K562 (cell line): ENCODE results near the gene GPR157. TPM values are rescaled to one million over a fixed set of nuclear protein-coding genes. Genes with fewer than 3 reads are reported as not detected.

Experiments used
- ATAC-seq: fragments of 200-7000 bp; cut with Tn5 transposase; 3 replicates; pipeline ENCODE4 v1.9.1; 2020; ENCODE audit warnings: moderate library complexity
- BruUV-seq: library from RNA; stranded (reverse); fragments of 400-500 nt; replicated peaks from 2 replicates; lab custom pipeline; 2021; lab: Mats Ljungman, UMichigan
- CTCF ChIA-PET: fragments of 300-600 bp; formaldehyde crosslinking; extraction: SDS; loops from one replicate; lab custom pipeline; 2021; ENCODE audit warnings: low intra/inter-chr PET ratio; lab: Yijun Ruan, JAX
- POLR2A ChIA-PET: fragments of 300-600, 350-650 bp; sonication (Branson Sonifier 250); formaldehyde crosslinking; extraction: SDS; loops from one replicate; lab custom pipeline; 2021; ENCODE audit warnings: antibody characterized with exemption, inconsistent platforms; lab: Yijun Ruan, JAX
- DNase-seq, 4 experiments: peaks; one replicate each; pipeline versions ENCODE4 v3.0.0 to v3.0.0-alpha.2; 2011 to 2018; ENCODE audit warnings: low spot score in 3 of 4, mixed read lengths in 3 of 4; ENCODE audit errors: extremely low read depth in 1 of 4
- FAIRE-seq: peaks from 2 replicates; lab custom pipeline; 2011; peaks lifted over from hg19 to GRCh38; lab: Jason Lieb, UNC
- H2AFZ ChIP-seq: 2 replicates; pipeline ENCODE4 v1.6.0; 2011; ENCODE audit warnings: low read depth, low read length, control low read depth, inconsistent platforms
- H3K27ac ChIP-seq: fragments of 200-600 bp; 3 replicates; pipeline ENCODE4 v1.8.0; 2011; ENCODE audit warnings: low read depth, mild to moderate bottlenecking, control low read depth, inconsistent platforms, low read length, moderate library complexity, mixed read lengths; ENCODE audit errors: extremely low read depth
- H3K27me3 ChIP-seq, 2 experiments: fragments of 300-600 bp in 1 of 2; 2 replicates in 1 of 2; 3 replicates in 1 of 2; pipeline versions ENCODE4 v1.6.0 to v1.8.0; 2011; ENCODE audit warnings: inconsistent platforms in 2 of 2, low read length in 2 of 2, mild to moderate bottlenecking in 1 of 2, mixed read lengths in 1 of 2, moderate library complexity in 1 of 2; ENCODE audit not compliant: control insufficient read depth in 2 of 2, insufficient read depth in 2 of 2
- H3K36me3 ChIP-seq: fragments of 300-600 bp; 3 replicates; pipeline ENCODE4 v1.8.0; 2011; ENCODE audit warnings: mild to moderate bottlenecking, low read length, inconsistent platforms; ENCODE audit not compliant: control insufficient read depth, insufficient read depth
- H3K4me1 ChIP-seq, 2 experiments: fragments of 200-600 bp in 1 of 2; replicated peaks in 1 of 2; 2 replicates in 1 of 2; 3 replicates in 1 of 2; pipeline versions ENCODE4 v1.5.1 to v1.8.0; 2011; ENCODE audit warnings: inconsistent platforms in 2 of 2, low read length in 2 of 2, mild to moderate bottlenecking in 1 of 2, mixed read lengths in 1 of 2, moderate library complexity in 1 of 2; ENCODE audit not compliant: control insufficient read depth in 2 of 2, insufficient read depth in 2 of 2
- H3K4me2 ChIP-seq: 2 replicates; pipeline ENCODE4 v1.6.1; 2011; ENCODE audit warnings: low read length, control low read depth, inconsistent platforms, mixed read lengths; ENCODE audit not compliant: insufficient read depth
- H3K4me3 ChIP-seq: fragments of 200-600 bp; sonication (generic), shearing (Covaris generic); 2 replicates; pipeline ENCODE4 v1.5.1; 2016; ENCODE audit warnings: control low read depth, inconsistent platforms
- H3K79me2 ChIP-seq: fragments of 200-600 bp; 3 replicates; pipeline ENCODE4 v1.8.0; 2011; ENCODE audit warnings: low read length, inconsistent platforms; ENCODE audit not compliant: control insufficient read depth, insufficient read depth
- H3K9ac ChIP-seq, 2 experiments: 2 replicates each; pipeline versions ENCODE4 v1.6.0 to v1.6.1; 2011; ENCODE audit warnings: low read depth in 2 of 2, low read length in 2 of 2, control low read depth in 1 of 2, inconsistent platforms in 1 of 2, mild to moderate bottlenecking in 1 of 2, mixed read lengths in 1 of 2; ENCODE audit not compliant: insufficient read depth in 1 of 2
- H3K9me1 ChIP-seq: one replicate; pipeline ENCODE4 v1.6.0; 2011; ENCODE audit warnings: inconsistent platforms, mild to moderate bottlenecking, low read length, moderate library complexity; ENCODE audit not compliant: control insufficient read depth, insufficient read depth
- H3K9me3 ChIP-seq: replicated peaks from 2 replicates; pipeline ENCODE4 v1.5.1; 2011; ENCODE audit warnings: low read depth, low read length, inconsistent platforms; ENCODE audit not compliant: control insufficient read depth, insufficient read depth
- H4K20me1 ChIP-seq: replicated peaks from 2 replicates; pipeline ENCODE4 v1.6.1; 2011; ENCODE audit warnings: low read length, inconsistent platforms, mixed read lengths; ENCODE audit not compliant: control insufficient read depth, insufficient read depth
- ASH1L ChIP-seq: fragments of 450-650 bp; IDR thresholded peaks from 2 replicates; pipeline ENCODE4 v1.6.1; 2018; ENCODE audit warnings: borderline replicate concordance, mild to moderate bottlenecking, low read depth; ENCODE audit not compliant: partially characterized antibody
- MAX ChIP-seq: sonication (generic); formaldehyde crosslinking; IDR thresholded peaks from 2 replicates; pipeline ENCODE4 v1.9.0; 2022; ENCODE audit warnings: mild to moderate bottlenecking, missing genetic modification reagents
- RCOR1 ChIP-seq, 2 experiments: IDR thresholded peaks; 2 replicates each; pipeline ENCODE4 v1.6.1; 2012; ENCODE audit warnings: low read depth in 2 of 2, low read length in 2 of 2, borderline replicate concordance in 1 of 2, improper control_type of control experiment in 1 of 2
- ZC3H11A ChIP-seq: IDR thresholded peaks from 2 replicates; pipeline ENCODE4 v1.6.1; 2012; ENCODE audit warnings: low read depth, low read length, improper control_type of control experiment
- ZFPM2 ChIP-seq: fragments of 250-450 bp; sonication (Bioruptor Pico); IDR thresholded peaks from 2 replicates; pipeline ENCODE4 v1.5.1; 2022; ENCODE audit warnings: mild to moderate bottlenecking
- ZKSCAN1 ChIP-seq: fragments of 150-350 bp; IDR thresholded peaks from 2 replicates; pipeline ENCODE4 v1.6.1; 2016; ENCODE audit warnings: low read depth, low read length
- ZNF347 ChIP-seq: fragments of 450-650 bp; formaldehyde crosslinking; IDR thresholded peaks from 2 replicates; pipeline ENCODE4 v1.4.0; 2020; ENCODE audit warnings: low read depth, mild to moderate bottlenecking, moderate library complexity
- ZNF77 ChIP-seq: fragments of 250-450 bp; sonication (Bioruptor Pico); IDR thresholded peaks from 2 replicates; pipeline ENCODE4 v1.5.0; 2020
- ZNF79 ChIP-seq: fragments of 250-450 bp; sonication (Bioruptor Pico); IDR thresholded peaks from 2 replicates; pipeline ENCODE4 v1.4.0; 2020; ENCODE audit warnings: low read depth, mild to moderate bottlenecking, moderate library complexity
- WGBS: fragments of 100-300 bp; shearing (Covaris generic); methylation state at CpG from one replicate; pipeline ENCODE4 v1.1.6; 2016; ENCODE audit warnings: low coverage, mixed read lengths; ENCODE audit not compliant: insufficient coverage; ENCODE audit errors: missing lambda C conversion rate; 5-methylcytosine and 5-hydroxymethylcytosine counted together
- in situ Hi-C: fragments of 300-500 bp; cut with MboI; formaldehyde crosslinking; loops from 4 replicates; pipeline ENCODE4 v1.15.0; 2018; ENCODE audit warnings: inconsistent platforms, mixed read lengths
- intact Hi-C: fragments of 100-400 bp; cut with micrococcal nuclease; formaldehyde crosslinking; loops from 2 replicates; pipeline ENCODE4 v1.14.2; 2022
- polyA plus RNA-seq, 8 experiments: library from polyadenylated mRNA; depleted of rRNA in 4 of 8; stranded (reverse) in 5 of 8; unstranded in 3 of 8; fragments of >200 nt; fragmentation: Nextera tagmentation in 2 of 8; fragmentation: Illumina TruSeq in 1 of 8; extraction: Ambion mirVana in 2 of 8; extraction: Trizol in 1 of 8; gene quantifications; 2 replicates each; pipeline versions ENCODE4 v1.2.1 to v1.2.3, GENCODE V29; 2011 to 2014; ENCODE audit warnings: inconsistent platforms in 1 of 8, missing spikeins in 1 of 8
- total RNA-seq, 7 experiments: library from RNA; depleted of rRNA in 6 of 7; stranded (reverse); fragments of >200 nt in 6 of 7; fragmentation: Illumina TruSeq in 2 of 7; extraction: Trizol in 2 of 7; gene quantifications; 2 replicates each; pipeline versions ENCODE4 v1.2.1 to v1.2.3, GENCODE V29; 2011 to 2021; ENCODE audit warnings: low replicate concordance in 1 of 7
- TF ChIP-seq, protein P1 (sequence below): sonication (generic); formaldehyde crosslinking; IDR thresholded peaks from 2 replicates; pipeline ENCODE4 v1.8.1; 2023; ENCODE audit warnings: mild to moderate bottlenecking, missing genetic modification reagents
- TF ChIP-seq, protein P2 (sequence below), 2 experiments: IDR thresholded peaks; 2 replicates each; pipeline ENCODE4 v1.6.1; 2012; ENCODE audit warnings: improper control_type of control experiment in 2 of 2, low read depth in 2 of 2, low read length in 2 of 2, borderline replicate concordance in 1 of 2

The GPR157 gene
- total and polyA plus RNA-seq, 9 of the 15 experiments (the other 6 are each of a cell fraction or from before 2014, with no cell fraction given) = 0.01 to 0.18 (median 0.04) TPM; not detected in 4

DNA sequence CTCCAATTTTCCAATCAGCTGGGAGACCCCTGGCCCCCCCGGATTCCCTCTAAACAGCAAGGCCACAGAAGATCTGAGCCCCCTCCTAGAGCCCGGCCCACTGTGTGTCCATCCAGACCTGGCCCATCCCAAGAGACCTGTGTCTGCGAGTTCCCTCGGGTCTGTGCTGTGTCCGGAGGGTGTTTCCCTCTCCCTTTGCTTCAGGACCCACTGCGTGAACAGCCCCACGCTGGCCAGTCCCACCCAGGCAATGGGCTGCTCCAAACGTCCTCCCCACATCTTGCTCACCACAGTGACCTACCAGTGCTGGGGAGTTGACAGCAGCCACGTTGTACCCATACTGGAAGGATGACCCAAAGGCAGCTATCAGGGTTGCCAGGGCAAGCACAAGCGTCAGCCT lies 71.1 kb downstream of the GPR157 start (continued):
- no peak for TF ChIP-seq ZNF347 (CRISPR knock-in tag)
- TF ChIP-seq ZC3H11A = no peak

DNA sequence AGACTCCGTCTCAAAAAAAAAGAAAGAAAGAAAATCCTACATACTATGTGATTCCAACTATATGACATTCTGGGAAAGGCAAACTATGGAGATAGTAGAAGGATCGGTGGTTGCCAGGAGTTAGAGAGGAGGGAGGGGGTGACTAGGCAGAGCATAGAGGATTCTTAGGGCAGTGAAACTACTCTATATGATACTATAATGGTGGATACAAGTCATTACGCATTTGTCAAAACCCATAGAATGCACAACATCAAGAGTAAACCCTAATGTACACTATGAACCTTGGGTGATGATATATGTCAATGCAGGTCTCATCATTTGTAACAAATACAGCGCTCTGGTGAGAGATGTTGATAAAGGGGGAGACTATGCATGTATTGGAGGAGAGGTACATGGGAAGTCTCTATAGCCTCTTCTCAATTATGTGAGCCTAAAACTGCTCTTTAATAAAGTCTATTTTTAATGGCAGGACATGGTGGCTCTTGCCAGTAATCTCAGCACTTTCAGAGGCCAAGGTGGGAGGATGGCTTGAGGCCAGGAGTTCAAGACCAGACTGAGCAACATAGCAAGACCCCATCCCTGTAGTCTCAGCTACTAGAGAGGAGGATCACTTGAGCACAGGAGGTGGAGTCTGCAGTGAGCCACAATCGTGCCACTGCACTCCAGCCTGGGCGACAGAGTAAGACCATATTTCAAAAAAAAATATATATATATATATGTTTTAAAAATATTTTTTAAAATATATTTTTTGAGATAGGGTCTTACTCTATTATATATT lies 76.4 kb downstream of the GPR157 start:
- Histone ChIP-seq H2AFZ (no peak overlapping the region), H3K4me3 (no peak overlapping the region), H3K9me3 (no peaks in the 10 kb centered on the region), H3K27ac (no peak overlapping the region), H3K9ac (no peak overlapping the region), H4K20me1 (no peaks in the 10 kb centered on the region), H3K4me1 (no peaks in the 10 kb centered on the region), H3K27me3 (peaks cover 18 to 34% of the 10 kb centered on the region in 2 experiments; a peak in 4 of 5 replicates), H3K36me3 (no peaks in the 10 kb centered on the region), H3K9me1 (no peaks in the 10 kb centered on the region), H3K4me2 (no peak overlapping the region), H3K79me2 (no peaks in the 10 kb centered on the region)
- no peak for FAIRE-seq
- no peak for ATAC-seq
- CTCF ChIA-PET = no interaction called here
- BruUV-seq = no TSS peak
- POLR2A ChIA-PET = no interaction called here
- DNase-seq = no peak
- intact Hi-C loops (no loop called here), in situ Hi-C loops (no loop called here)
- WGBS = 16% methylated on average over 6 of the region's 6 CpGs
- TF ChIP-seq, protein P1, sequence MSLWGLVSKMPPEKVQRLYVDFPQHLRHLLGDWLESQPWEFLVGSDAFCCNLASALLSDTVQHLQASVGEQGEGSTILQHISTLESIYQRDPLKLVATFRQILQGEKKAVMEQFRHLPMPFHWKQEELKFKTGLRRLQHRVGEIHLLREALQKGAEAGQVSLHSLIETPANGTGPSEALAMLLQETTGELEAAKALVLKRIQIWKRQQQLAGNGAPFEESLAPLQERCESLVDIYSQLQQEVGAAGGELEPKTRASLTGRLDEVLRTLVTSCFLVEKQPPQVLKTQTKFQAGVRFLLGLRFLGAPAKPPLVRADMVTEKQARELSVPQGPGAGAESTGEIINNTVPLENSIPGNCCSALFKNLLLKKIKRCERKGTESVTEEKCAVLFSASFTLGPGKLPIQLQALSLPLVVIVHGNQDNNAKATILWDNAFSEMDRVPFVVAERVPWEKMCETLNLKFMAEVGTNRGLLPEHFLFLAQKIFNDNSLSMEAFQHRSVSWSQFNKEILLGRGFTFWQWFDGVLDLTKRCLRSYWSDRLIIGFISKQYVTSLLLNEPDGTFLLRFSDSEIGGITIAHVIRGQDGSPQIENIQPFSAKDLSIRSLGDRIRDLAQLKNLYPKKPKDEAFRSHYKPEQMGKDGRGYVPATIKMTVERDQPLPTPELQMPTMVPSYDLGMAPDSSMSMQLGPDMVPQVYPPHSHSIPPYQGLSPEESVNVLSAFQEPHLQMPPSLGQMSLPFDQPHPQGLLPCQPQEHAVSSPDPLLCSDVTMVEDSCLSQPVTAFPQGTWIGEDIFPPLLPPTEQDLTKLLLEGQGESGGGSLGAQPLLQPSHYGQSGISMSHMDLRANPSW = no peak
- no peak for TF ChIP-seq ZNF79 (CRISPR knock-in tag)
- TF ChIP-seq ZNF77 (CRISPR knock-in tag) = no peak
- TF ChIP-seq, protein P2, sequence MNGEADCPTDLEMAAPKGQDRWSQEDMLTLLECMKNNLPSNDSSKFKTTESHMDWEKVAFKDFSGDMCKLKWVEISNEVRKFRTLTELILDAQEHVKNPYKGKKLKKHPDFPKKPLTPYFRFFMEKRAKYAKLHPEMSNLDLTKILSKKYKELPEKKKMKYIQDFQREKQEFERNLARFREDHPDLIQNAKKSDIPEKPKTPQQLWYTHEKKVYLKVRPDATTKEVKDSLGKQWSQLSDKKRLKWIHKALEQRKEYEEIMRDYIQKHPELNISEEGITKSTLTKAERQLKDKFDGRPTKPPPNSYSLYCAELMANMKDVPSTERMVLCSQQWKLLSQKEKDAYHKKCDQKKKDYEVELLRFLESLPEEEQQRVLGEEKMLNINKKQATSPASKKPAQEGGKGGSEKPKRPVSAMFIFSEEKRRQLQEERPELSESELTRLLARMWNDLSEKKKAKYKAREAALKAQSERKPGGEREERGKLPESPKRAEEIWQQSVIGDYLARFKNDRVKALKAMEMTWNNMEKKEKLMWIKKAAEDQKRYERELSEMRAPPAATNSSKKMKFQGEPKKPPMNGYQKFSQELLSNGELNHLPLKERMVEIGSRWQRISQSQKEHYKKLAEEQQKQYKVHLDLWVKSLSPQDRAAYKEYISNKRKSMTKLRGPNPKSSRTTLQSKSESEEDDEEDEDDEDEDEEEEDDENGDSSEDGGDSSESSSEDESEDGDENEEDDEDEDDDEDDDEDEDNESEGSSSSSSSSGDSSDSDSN (IDR thresholded peaks at IDR 0.05; ENCODE audit: borderline replicate concordance in 1 of 2, low read depth in 2 of 2, low read length in 2 of 2) = no peak
- no peak for TF ChIP-seq ZKSCAN1
- TF ChIP-seq RCOR1 (IDR thresholded peaks at IDR 0.05; ENCODE audit: borderline replicate concordance in 1 of 2, low read depth in 2 of 2, low read length in 2 of 2) = no peak
- no peak for TF ChIP-seq MAX (CRISPR knock-in tag)
- TF ChIP-seq ZFPM2 (CRISPR knock-in tag) = no peak
- no peak for TF ChIP-seq ASH1L
